PC-9 (cell line): ENCODE measurements around the gene PPP4R3A.
"Not testable (repeated sequence)": the region's sequence is repeated elsewhere in the genome, so short reads cannot be mapped to it uniquely, and the experiment has no call there.

ENCODE experiments used
- CTCF ChIP-seq: fragments of 200-600 bp; sonication (generic); conservative IDR thresholded peaks from 2 replicates; pipeline ENCODE4 v1.6.1; 2017; ENCODE audit warnings: mixed run types, antibody characterized with exemption, mild to moderate bottlenecking, moderate library complexity
- EZH2 ChIP-seq: fragments of 200-600 bp; sonication (generic); IDR thresholded peaks from 2 replicates; pipeline ENCODE4 v1.8.0; 2017; ENCODE audit warnings: antibody characterized with exemption, low read depth

GRCh38 chr14:91428931-91429330 lies 81.2 kb downstream of the PPP4R3A start:
- not testable (repeated sequence) for TF ChIP-seq CTCF, EZH2
